GM23248 (cell line): ENCODE data around the gene GRPEL1. TPM values are rescaled to one million over a fixed set of nuclear protein-coding genes. Genes with fewer than 3 reads are reported as not detected.
"Not testable (repeated sequence)": the region's sequence is repeated elsewhere in the genome, so short reads cannot be mapped to it uniquely, and the experiment has no call there.

ENCODE experiments used
- DNase-seq: peaks from one replicate; pipeline ENCODE4 v3.0.0-alpha.2; 2015
- H2AFZ ChIP-seq: fragments of 200-600 bp; sonication (generic); 2 replicates; pipeline ENCODE4 v1.6.1; 2016; ENCODE audit warnings: antibody characterized with exemption
- H3F3A ChIP-seq: fragments of 200-600 bp; sonication (generic); 2 replicates; pipeline ENCODE4 v1.6.1; 2016; ENCODE audit warnings: mild to moderate bottlenecking, antibody characterized with exemption, mixed run types; ENCODE audit not compliant: insufficient read depth
- H3K27ac ChIP-seq: fragments of 200-600 bp; sonication (generic); 2 replicates; pipeline ENCODE4 v1.5.1; 2016; ENCODE audit warnings: mild to moderate bottlenecking
- H3K27me3 ChIP-seq: fragments of 200-600 bp; sonication (generic); replicated peaks from 2 replicates; pipeline ENCODE4 v1.6.1; 2016; ENCODE audit warnings: mild to moderate bottlenecking; ENCODE audit not compliant: insufficient read depth
- H3K36me3 ChIP-seq: fragments of 200-600 bp; sonication (generic); 2 replicates; pipeline ENCODE4 v1.6.1; 2016; ENCODE audit warnings: low read depth, mild to moderate bottlenecking
- H3K4me1 ChIP-seq: fragments of 200-600 bp; sonication (generic); 2 replicates; pipeline ENCODE4 v1.6.1; 2016; ENCODE audit warnings: mild to moderate bottlenecking; ENCODE audit not compliant: insufficient read depth
- H3K4me2 ChIP-seq: fragments of 200-600 bp; sonication (generic); one replicate; pipeline ENCODE4 v1.6.1; 2016; ENCODE audit warnings: mild to moderate bottlenecking; ENCODE audit not compliant: unreplicated experiment
- H3K4me3 ChIP-seq: fragments of 200-600 bp; sonication (generic); 2 replicates; pipeline ENCODE4 v1.5.1; 2016; ENCODE audit warnings: mild to moderate bottlenecking
- H3K79me2 ChIP-seq: fragments of 200-600 bp; sonication (generic); 2 replicates; pipeline ENCODE4 v1.6.1; 2016; ENCODE audit warnings: mild to moderate bottlenecking; ENCODE audit not compliant: insufficient read depth
- H3K9ac ChIP-seq: fragments of 200-600 bp; sonication (generic); 2 replicates; pipeline ENCODE4 v1.6.1; 2016; ENCODE audit warnings: mild to moderate bottlenecking
- H3K9me2 ChIP-seq: fragments of 200-600 bp; sonication (generic); 2 replicates; pipeline ENCODE4 v1.6.1; 2016; ENCODE audit warnings: mixed run types, mild to moderate bottlenecking, moderate library complexity; ENCODE audit not compliant: insufficient read depth
- H3K9me3 ChIP-seq: fragments of 200-600 bp; sonication (generic); one replicate; pipeline ENCODE4 v1.6.1; 2017; ENCODE audit warnings: low read depth
- H4K20me1 ChIP-seq: fragments of 200-600 bp; sonication (generic); 2 replicates; pipeline ENCODE4 v1.6.0; 2016; ENCODE audit not compliant: insufficient read depth
- EZH2 ChIP-seq: fragments of 200-600 bp; sonication (generic); IDR thresholded peaks from 2 replicates; pipeline ENCODE4 v1.6.1; 2018; ENCODE audit warnings: antibody characterized with exemption, mild to moderate bottlenecking; ENCODE audit not compliant: insufficient read depth, poor library complexity, severe bottlenecking
- EZH2phosphoT487 ChIP-seq: fragments of 200-600 bp; sonication (generic); IDR thresholded peaks from 2 replicates; pipeline ENCODE4 v1.6.1; 2018; ENCODE audit warnings: antibody characterized with exemption, moderate library complexity, mild to moderate bottlenecking, low read depth; ENCODE audit not compliant: insufficient read depth
- WGBS, 2 experiments: methylation state at CpG; one replicate each; pipeline ENCODE4 v1.1.6; 2015 to 2017; ENCODE audit warnings: low lambda C conversion rate in 2 of 2, low coverage in 1 of 2; ENCODE audit errors: missing lambda C conversion rate in 2 of 2; 5-methylcytosine and 5-hydroxymethylcytosine counted together
- in situ Hi-C: fragments of 300-500 bp; cut with MboI; formaldehyde crosslinking; loops from 2 replicates; pipeline ENCODE4 v1.15.0; 2020
- polyA plus RNA-seq: library from polyadenylated mRNA; unstranded; fragments of >200 nt; fragmentation: Nextera tagmentation; extraction: Ambion mirVana; gene quantifications from 2 replicates; pipeline ENCODE4 v1.2.1, GENCODE V29; 2016
- total RNA-seq: library from RNA; depleted of rRNA; stranded (reverse); fragments of >200 nt; shearing (Covaris generic); gene quantifications from 2 replicates; pipeline ENCODE4 v1.2.3, GENCODE V29; 2014

The GRPEL1 gene
- total and polyA plus RNA-seq, 2 experiments from 2014 or later: 41.8 to 85.5 TPM

GRCh38 chr4:7103031-7103606 is 35.3 kb upstream of the GRPEL1 start:
- H3K79me2 ChIP-seq: no peaks in the 10 kb centered on the region
- no peak overlapping the region for H3K27ac ChIP-seq

GRCh38 chr4:7102516-7102909 is 34.6 kb upstream of the GRPEL1 start:
- H3K4me1 ChIP-seq: not testable (repeated sequence)
- peak overlapping the region; percentile 72 for H3K9ac ChIP-seq

More at GRCh38 chr4:7103031-7103606, 35.3 kb upstream of the GRPEL1 start:
- Histone ChIP-seq H3K9me2 (no peaks in the 10 kb centered on the region), H4K20me1 (no peaks in the 10 kb centered on the region), H3K27me3 (no peaks in the 10 kb centered on the region; the same call in 1 of the 2 replicates), H3K4me3 (peak overlapping the region; percentile 80), H3K9ac (peak overlapping the region; percentile 72), H3K4me1 (peaks cover 9% of the 10 kb centered on the region; the same call in 1 of the 2 replicates), H2AFZ (peak overlapping the region; percentile 92), H3K9me3 (no peaks in the 10 kb centered on the region), H3K36me3 (no peaks in the 10 kb centered on the region), H3K4me2 (peak overlapping the region; percentile 76), H3F3A (no peaks in the 10 kb centered on the region)
- WGBS, 2 experiments: 1 to 2% methylated on average over 25 to 35 of the region's 35 CpGs
- DNase-seq: peak; percentile 90
- TF ChIP-seq EZH2phosphoT487 (no peak), EZH2 (no peak)
- in situ Hi-C loops: no loop called here

DNA sequence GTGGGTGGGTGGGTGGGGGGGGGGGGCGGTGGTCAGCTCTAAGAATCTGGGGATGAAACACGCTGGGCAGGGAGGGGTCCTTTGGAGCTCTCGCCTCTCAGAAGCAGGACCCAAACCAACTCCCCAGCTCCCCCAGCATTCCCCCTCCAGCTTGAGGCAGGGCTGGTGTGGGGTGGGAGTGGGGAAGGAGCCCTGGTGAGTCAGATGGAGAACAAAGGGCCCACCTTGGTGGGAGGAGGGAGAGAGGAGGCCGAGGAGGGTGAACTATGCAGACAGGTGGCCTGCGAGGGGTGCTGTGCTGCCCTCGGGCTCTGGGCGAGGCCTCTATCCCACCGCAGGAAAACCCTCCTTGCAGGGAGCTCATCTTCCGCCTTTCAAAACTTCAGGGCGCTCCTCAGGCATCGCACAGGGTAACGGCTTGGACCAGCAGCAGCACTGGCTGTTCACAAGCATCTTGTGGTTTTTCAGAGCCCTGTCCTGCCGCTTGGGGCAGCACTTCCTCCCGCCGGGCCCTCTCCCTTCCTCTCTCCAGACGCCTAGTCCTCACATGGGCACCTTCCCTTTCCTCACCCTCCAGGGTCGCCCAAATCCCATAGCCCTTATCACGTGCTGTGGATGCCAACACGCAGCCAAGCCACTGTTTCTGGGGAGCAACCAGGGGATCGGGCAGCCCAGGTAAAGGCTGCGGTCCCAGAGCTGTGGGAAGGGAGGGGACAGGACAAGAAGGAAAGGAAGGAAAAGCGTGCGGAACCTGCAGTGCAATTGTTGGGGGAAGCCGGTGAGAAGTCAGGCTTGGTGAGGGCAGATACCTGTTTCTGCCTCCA is 34.0 kb upstream of the GRPEL1 start:
- H3K4me2 ChIP-seq: peak overlapping the region; percentile 76
- H3K4me1 ChIP-seq: peaks cover 9% of the 10 kb centered on the region; the same call in 1 of the 2 replicates
- no peaks in the 10 kb centered on the region for H3F3A ChIP-seq
- DNase-seq: peak; percentile 85
- H3K9ac ChIP-seq: no peak overlapping the region
- H3K79me2 ChIP-seq: no peaks in the 10 kb centered on the region
- no peaks in the 10 kb centered on the region; the same call in 1 of the 2 replicates for H3K27me3 ChIP-seq
- 17 to 24% methylated on average over 22 to 23 of the region's 24 CpGs for WGBS, 2 experiments
- H3K9me2 ChIP-seq: no peaks in the 10 kb centered on the region
- peak overlapping the region; percentile 80 for H3K4me3 ChIP-seq
- TF ChIP-seq EZH2phosphoT487 (no peak), EZH2 (no peak)
- peak overlapping the region; percentile 92 for H2AFZ ChIP-seq
- H3K36me3 ChIP-seq: no peaks in the 10 kb centered on the region
- in situ Hi-C loops: no loop called here
- no peaks in the 10 kb centered on the region for H3K9me3 ChIP-seq
- no peak overlapping the region for H3K27ac ChIP-seq
- no peaks in the 10 kb centered on the region for H4K20me1 ChIP-seq

More at GRCh38 chr4:7102516-7102909, 34.6 kb upstream of the GRPEL1 start:
- H3F3A ChIP-seq, H3K9me2 ChIP-seq, H3K79me2 ChIP-seq, H3K9me3 ChIP-seq, in situ Hi-C loops, H4K20me1 ChIP-seq, H3K27ac ChIP-seq, H3K27me3 ChIP-seq, H3K36me3 ChIP-seq, DNase-seq: not testable (repeated sequence)
- peak overlapping the region; percentile 80 for H3K4me3 ChIP-seq
- peak overlapping the region; percentile 76 for H3K4me2 ChIP-seq
- WGBS, 2 experiments: 40 to 48% methylated on average over 11 to 12 of the region's 12 CpGs
- H2AFZ ChIP-seq: peak overlapping the region; percentile 92

DNA sequence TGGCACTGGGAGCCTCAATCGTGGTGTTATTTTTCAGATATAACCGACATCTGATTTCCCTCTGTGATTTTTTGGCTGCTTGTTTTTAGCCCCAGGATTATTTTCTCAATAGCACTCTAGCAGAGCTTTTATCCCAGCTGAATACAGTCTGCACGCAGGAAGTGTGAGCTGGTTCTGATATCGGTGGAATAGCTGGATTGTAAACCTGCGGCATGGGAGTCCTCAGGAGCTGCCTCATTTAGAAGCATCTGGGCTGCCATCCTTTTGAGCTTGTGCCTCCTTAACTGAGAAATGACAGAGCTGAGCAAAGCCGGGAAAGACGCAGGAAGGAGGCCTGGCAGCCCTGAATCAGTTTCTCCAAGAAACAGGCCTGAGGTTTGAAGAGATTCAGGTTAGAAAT is 28.4 kb upstream of the GRPEL1 start:
- no peak for DNase-seq

More for the DNA sequence above, 28.4 kb upstream of the GRPEL1 start:
- no peaks in the 10 kb centered on the region for H3K9me2 ChIP-seq
- H3K9me3 ChIP-seq: no peaks in the 10 kb centered on the region
- no peak overlapping the region for H3K4me3 ChIP-seq
- no peak overlapping the region for H2AFZ ChIP-seq
- peaks cover 13% of the 10 kb centered on the region; the same call in 1 of the 2 replicates for H3K27me3 ChIP-seq
- no peaks in the 10 kb centered on the region for H3F3A ChIP-seq
- H3K27ac ChIP-seq: no peak overlapping the region
- H3K4me1 ChIP-seq: no peaks in the 10 kb centered on the region
- no peaks in the 10 kb centered on the region for H4K20me1 ChIP-seq
- H3K36me3 ChIP-seq: no peaks in the 10 kb centered on the region
- H3K9ac ChIP-seq: no peak overlapping the region
- no peaks in the 10 kb centered on the region for H3K79me2 ChIP-seq
- TF ChIP-seq EZH2phosphoT487 (no peak), EZH2 (no peak)
- WGBS, 2 experiments: 75 to 77% methylated on average over 7 of the region's 7 CpGs
- H3K4me2 ChIP-seq: no peak overlapping the region
- in situ Hi-C loops: no loop called here
